IMR-90 (cell line): ENCODE measurements around the gene SMARCA2. TPM values are rescaled to one million over a fixed set of nuclear protein-coding genes. Genes with fewer than 3 reads are reported as not detected.

Experiments
- ATAC-seq: fragments of 200-7000 bp; cut with Tn5 transposase; 2 replicates; pipeline ENCODE4 v1.9.1; 2020; ENCODE audit warnings: low read depth, mild to moderate bottlenecking, moderate library complexity
- BruUV-seq: library from RNA; stranded (reverse); fragments of 400-500 nt; replicated peaks from 2 replicates; lab custom pipeline; 2021; lab: Mats Ljungman, UMichigan
- CTCF ChIA-PET: fragments of 300-600 bp; formaldehyde crosslinking; extraction: SDS; loops from one replicate; lab custom pipeline; 2021; ENCODE audit warnings: antibody characterized with exemption; lab: Yijun Ruan, JAX
- POLR2A ChIA-PET: fragments of 300-600 bp; sonication (Branson Sonifier 250); formaldehyde crosslinking; loops from one replicate; lab custom pipeline; 2022; ENCODE audit warnings: antibody characterized with exemption; ENCODE audit not compliant: unreplicated experiment; lab: Charles Lee
- DNase-seq: peaks from one replicate; pipeline ENCODE4 v3.0.0; 2013
- H2AFZ ChIP-seq: replicated peaks from 2 replicates; pipeline ENCODE3; 2013; ENCODE audit warnings: low read length, mild to moderate bottlenecking; ENCODE audit not compliant: poor library complexity
- H2AK5ac ChIP-seq: 2 replicates; pipeline ENCODE4 v1.6.1; 2013; ENCODE audit warnings: low read depth, low read length, inconsistent platforms
- H2AK9ac ChIP-seq: replicated peaks from 2 replicates; pipeline ENCODE3; 2013; ENCODE audit warnings: mild to moderate bottlenecking, low read depth, low read length, moderate library complexity; ENCODE audit not compliant: poor library complexity
- H2BK120ac ChIP-seq: 2 replicates; pipeline ENCODE4 v1.6.1; 2013; ENCODE audit warnings: low read depth, low read length, inconsistent platforms
- H2BK15ac ChIP-seq: 3 replicates; pipeline ENCODE4 v1.6.1; 2013; ENCODE audit warnings: low read depth, low read length, inconsistent platforms
- H2BK20ac ChIP-seq: 2 replicates; pipeline ENCODE4 v1.6.1; 2013; ENCODE audit warnings: low read depth, mild to moderate bottlenecking, inconsistent platforms, low read length, moderate library complexity
- H2BK5ac ChIP-seq: 2 replicates; pipeline ENCODE4 v1.6.1; 2013; ENCODE audit warnings: mild to moderate bottlenecking, low read depth, low read length, inconsistent platforms; ENCODE audit not compliant: poor library complexity, severe bottlenecking
- H3K14ac ChIP-seq: replicated peaks from 2 replicates; pipeline ENCODE4 v1.6.1; 2013; ENCODE audit warnings: low read depth, low read length, inconsistent platforms
- H3K18ac ChIP-seq: 2 replicates; pipeline ENCODE4 v1.6.1; 2013; ENCODE audit warnings: low read depth, low read length, control low read depth
- H3K23ac ChIP-seq: 2 replicates; pipeline ENCODE4 v1.6.1; 2013; ENCODE audit warnings: low read depth, low read length, inconsistent platforms
- H3K27ac ChIP-seq: 2 replicates; pipeline ENCODE4 v1.5.1; 2013; ENCODE audit warnings: mild to moderate bottlenecking, control low read depth, low read length; ENCODE audit not compliant: insufficient read depth
- H3K27me3 ChIP-seq: 2 replicates; pipeline ENCODE4 v1.6.1; 2013; ENCODE audit warnings: low read length; ENCODE audit not compliant: control insufficient read depth, insufficient read depth
- H3K36me3 ChIP-seq: 2 replicates; pipeline ENCODE4 v1.6.1; 2013; ENCODE audit warnings: low read length, mixed read lengths; ENCODE audit not compliant: control insufficient read depth, insufficient read depth
- H3K4ac ChIP-seq: 2 replicates; pipeline ENCODE4 v1.6.1; 2013; ENCODE audit warnings: low read depth, low read length, inconsistent platforms
- H3K4me1 ChIP-seq: 2 replicates; pipeline ENCODE4 v1.6.1; 2013; ENCODE audit warnings: low read length, mixed read lengths; ENCODE audit not compliant: control insufficient read depth, insufficient read depth
- H3K4me2 ChIP-seq: 2 replicates; pipeline ENCODE4 v1.6.1; 2013; ENCODE audit warnings: low read depth, mild to moderate bottlenecking, control low read depth, low read length, moderate library complexity
- H3K4me3 ChIP-seq: 2 replicates; pipeline ENCODE4 v1.5.1; 2013; ENCODE audit warnings: low read depth, mild to moderate bottlenecking, control low read depth, low read length, moderate library complexity; ENCODE audit not compliant: insufficient read depth
- H3K56ac ChIP-seq: 2 replicates; pipeline ENCODE4 v1.6.1; 2013; ENCODE audit warnings: low read length, inconsistent platforms; ENCODE audit not compliant: insufficient read depth; ENCODE audit errors: extremely low read depth
- H3K79me1 ChIP-seq, 2 experiments: 2 replicates each; pipeline ENCODE4 v1.6.1; 2013; ENCODE audit warnings: low read length in 2 of 2, inconsistent platforms in 1 of 2, low read depth in 1 of 2
- H3K9ac ChIP-seq: 2 replicates; pipeline ENCODE4 v1.6.1; 2013; ENCODE audit warnings: low read depth, low read length, control low read depth
- H3K9me1 ChIP-seq: 2 replicates; pipeline ENCODE4 v1.6.1; 2013; ENCODE audit warnings: low read length, inconsistent platforms; ENCODE audit not compliant: insufficient read depth
- H3K9me3 ChIP-seq: 2 replicates; pipeline ENCODE4 v1.6.1; 2013; ENCODE audit warnings: low read length; ENCODE audit not compliant: control insufficient read depth, insufficient read depth
- H4K20me1 ChIP-seq: 2 replicates; pipeline ENCODE4 v1.6.1; 2013; ENCODE audit warnings: low read length, inconsistent platforms; ENCODE audit not compliant: insufficient read depth
- H4K5ac ChIP-seq: 2 replicates; pipeline ENCODE4 v1.6.1; 2013; ENCODE audit warnings: mild to moderate bottlenecking, low read depth, low read length, control low read depth
- H4K8ac ChIP-seq, 2 experiments: 2 replicates each; pipeline ENCODE4 v1.6.1; 2013; ENCODE audit warnings: low read depth in 2 of 2, low read length in 2 of 2, control low read depth in 1 of 2, inconsistent platforms in 1 of 2
- H4K91ac ChIP-seq: 2 replicates; pipeline ENCODE4 v1.6.1; 2013; ENCODE audit warnings: low read depth, low read length, inconsistent platforms; ENCODE audit not compliant: insufficient read depth
- BHLHE40 ChIP-seq: fragments of 150-350 bp; IDR thresholded peaks from 2 replicates; pipeline ENCODE4 v1.6.1; 2016; ENCODE audit warnings: mild to moderate bottlenecking, low read depth, low read length
- CEBPB ChIP-seq: IDR thresholded peaks from 2 replicates; pipeline ENCODE4 v1.6.1; 2012; ENCODE audit warnings: low read depth, low read length, improper control_type of control experiment
- CHD1 ChIP-seq: IDR thresholded peaks from 2 replicates; pipeline ENCODE4 v1.6.1; 2012; ENCODE audit warnings: low read depth, low read length, improper control_type of control experiment
- CTCF ChIP-seq: conservative IDR thresholded peaks from 2 replicates; pipeline ENCODE4 v1.5.1; 2012; ENCODE audit warnings: mild to moderate bottlenecking, low read depth, low read length, improper control_type of control experiment
- FOS ChIP-seq: fragments of 150-350 bp; IDR thresholded peaks from 2 replicates; pipeline ENCODE4 v1.6.1; 2016; ENCODE audit warnings: low read depth, low read length
- MAZ ChIP-seq: IDR thresholded peaks from 2 replicates; pipeline ENCODE4 v1.6.1; 2012; ENCODE audit warnings: low read depth, mild to moderate bottlenecking, low read length, improper control_type of control experiment, moderate library complexity, borderline replicate concordance
- MXI1 ChIP-seq: IDR thresholded peaks from 2 replicates; pipeline ENCODE4 v1.6.1; 2012; ENCODE audit warnings: low read depth, mild to moderate bottlenecking, low read length, moderate library complexity, borderline replicate concordance
- POLR2A ChIP-seq: IDR thresholded peaks from 2 replicates; pipeline ENCODE4 v1.6.1; 2012; ENCODE audit warnings: mild to moderate bottlenecking, low read depth, low read length
- RAD21 ChIP-seq: IDR thresholded peaks from 2 replicates; pipeline ENCODE4 v1.6.1; 2012; ENCODE audit warnings: low read length, improper control_type of control experiment
- RFX5 ChIP-seq: IDR thresholded peaks from 2 replicates; pipeline ENCODE4 v1.8.0; 2012; ENCODE audit warnings: low read depth, mild to moderate bottlenecking, low read length, moderate library complexity
- SMC3 ChIP-seq: fragments of 150-350 bp; IDR thresholded peaks from 2 replicates; pipeline ENCODE4 v1.6.1; 2016; ENCODE audit warnings: low read depth, mild to moderate bottlenecking, antibody characterized with exemption, low read length, moderate library complexity
- USF2 ChIP-seq: fragments of 150-350 bp; IDR thresholded peaks from 2 replicates; pipeline ENCODE4 v1.6.1; 2017; ENCODE audit warnings: mild to moderate bottlenecking, antibody characterized with exemption, low read length, low read depth
- WGBS, 2 experiments: methylation state at CpG; one replicate each; pipeline versions ENCODE4 v1.1.5 to v1.1.7; 2013; ENCODE audit warnings: missing lambda C conversion rate in 2 of 2; ENCODE audit not compliant: insufficient read length in 1 of 2; ENCODE audit errors: extremely low coverage in 2 of 2; 5-methylcytosine and 5-hydroxymethylcytosine counted together
- dilution Hi-C: fragments of 300-500 bp; cut with HindIII; formaldehyde crosslinking; loops from one replicate; pipeline ENCODE4 v1.14.3; 2018; ENCODE audit warnings: low sequenced_read_pairs; ENCODE audit not compliant: unreplicated experiment
- in situ Hi-C: fragments of 300-500 bp; cut with MboI; formaldehyde crosslinking; loops from 3 replicates; pipeline ENCODE4 v1.14.3; 2019; ENCODE audit warnings: low sequenced_read_pairs, inconsistent platforms, mixed read lengths
- intact Hi-C: fragments of 100-400 bp; cut with micrococcal nuclease; formaldehyde crosslinking; loops from 2 replicates; pipeline ENCODE4 v1.10.0; 2022
- polyA plus RNA-seq, 3 experiments: library from polyadenylated mRNA; depleted of rRNA; stranded (reverse); fragments of >200 nt; gene quantifications; 2 replicates each; pipeline ENCODE4 v1.2.3, GENCODE V29; 2012; ENCODE audit warnings: low replicate concordance in 1 of 3
- total RNA-seq: library from RNA; depleted of rRNA; stranded (reverse); fragments of >200 nt; gene quantifications from 2 replicates; pipeline ENCODE4 v1.2.3, GENCODE V29; 2012

The SMARCA2 gene
- total and polyA plus RNA-seq, 2 of the 4 experiments (the other 2 are of a cell fraction), result 25.3 to 26.7 TPM

DNA sequence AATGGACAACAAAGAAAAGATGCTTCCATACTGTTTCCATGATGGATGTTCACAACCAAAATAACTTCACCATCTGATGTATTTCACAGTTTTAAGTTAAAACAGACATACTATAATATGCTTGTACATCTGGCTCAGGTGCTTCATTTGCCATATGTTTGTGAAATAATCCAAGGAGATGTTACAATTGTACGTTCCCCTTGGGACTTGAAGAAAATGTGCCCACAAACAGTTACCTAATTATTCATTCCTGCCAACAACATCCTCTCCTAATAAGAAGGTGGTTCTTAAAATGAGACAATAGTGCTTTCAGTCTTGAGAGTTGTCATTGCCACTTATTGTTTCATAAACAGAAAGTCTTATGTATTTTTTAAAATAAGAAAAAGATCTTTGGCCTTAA lies 33.1 kb upstream of the SMARCA2 start:
- no CpG with 5 or more reads among the region's 1 CpG for WGBS, 2 experiments
- POLR2A ChIA-PET, result no interaction called here

More for the DNA sequence above, 33.1 kb upstream of the SMARCA2 start:
- H3K9me3 ChIP-seq, result no peaks in the 10 kb centered on the region
- TF ChIP-seq MAZ (no peak), CTCF (no peak), FOS (no peak), MXI1 (no peak), RFX5 (no peak), CEBPB (no peak), RAD21 (no peak), POLR2A (no peak), CHD1 (no peak), BHLHE40 (no peak), SMC3 (no peak), USF2 (no peak)
- no peak overlapping the region for H3K4me2 ChIP-seq
- no TSS peak for BruUV-seq
- ATAC-seq (no peak), DNase-seq (no peak)
- in situ Hi-C loops, result no loop called here
- intact Hi-C loops, result no loop called here
- no peaks in the 10 kb centered on the region for H4K20me1 ChIP-seq
- no peak overlapping the region for H3K9ac ChIP-seq
- no peak overlapping the region for H4K91ac ChIP-seq
- no peak overlapping the region for H3K27ac ChIP-seq
- no peak overlapping the region for H2BK120ac ChIP-seq
- H3K36me3 ChIP-seq, result no peaks in the 10 kb centered on the region
- H3K23ac ChIP-seq, result no peak overlapping the region
- no peak overlapping the region for H2BK15ac ChIP-seq
- H2AK5ac ChIP-seq, result no peak overlapping the region
- H4K8ac ChIP-seq, result no peak overlapping the region
- peaks cover 13% of the 10 kb centered on the region for H3K4me1 ChIP-seq
- no peak overlapping the region for H2BK5ac ChIP-seq
- no peak overlapping the region for H2BK20ac ChIP-seq
- CTCF ChIA-PET, result no interaction called here
- no peak overlapping the region for H2AFZ ChIP-seq
- H3K56ac ChIP-seq, result no peak overlapping the region
- no peaks in the 10 kb centered on the region; the same call in 1 of the 2 replicates for H3K9me1 ChIP-seq
- no peak overlapping the region for H4K5ac ChIP-seq
- no peak overlapping the region for H3K4ac ChIP-seq
- H3K27me3 ChIP-seq, result peaks cover 6% of the 10 kb centered on the region
- H2AK9ac ChIP-seq, result no peak overlapping the region
- no peak overlapping the region for H3K4me3 ChIP-seq
- H3K79me1 ChIP-seq, result no peaks in the 10 kb centered on the region
- dilution Hi-C loops, result no loop called here
- H3K14ac ChIP-seq, result no peak overlapping the region
- H3K18ac ChIP-seq, result no peak overlapping the region
